Mucosa of descending colon (tissue), 3 donors: Measurements from ENCODE around the gene GNGT2. TPM values are rescaled to one million over a fixed set of nuclear protein-coding genes. Genes with fewer than 3 reads are reported as not detected.

Source experiments
- ATAC-seq: fragments of 200-7000 bp; cut with Tn5 transposase; one replicate; pipeline ENCODE4 v1.9.1; 2020; ENCODE audit warnings: mild to moderate bottlenecking, moderate library complexity
- DNase-seq, 3 donors: peaks; one replicate each; pipeline ENCODE4 v3.0.0-alpha.2; 2020
- H3K36me3 ChIP-seq: fragments of 200-600 bp; one replicate; pipeline ENCODE4 v1.8.0; 2021; ENCODE audit warnings: low read depth, mild to moderate bottlenecking
- H3K4me1 ChIP-seq: fragments of 200-600 bp; one replicate; pipeline ENCODE4 v1.8.0; 2021; ENCODE audit warnings: low read depth, mild to moderate bottlenecking
- H3K4me3 ChIP-seq: fragments of 200-600 bp; one replicate; pipeline ENCODE4 v1.8.0; 2021; ENCODE audit warnings: mild to moderate bottlenecking
- H3K9me3 ChIP-seq: fragments of 200-600 bp; one replicate; pipeline ENCODE4 v1.8.0; 2021; ENCODE audit warnings: mild to moderate bottlenecking
- CTCF ChIP-seq: fragments of 200-600 bp; IDR thresholded peaks from one replicate; pipeline ENCODE4 v1.8.0; 2022; ENCODE audit warnings: antibody characterized with exemption, mild to moderate bottlenecking
- intact Hi-C, 2 donors: fragments of 100-400 bp; cut with DNase I in 1 of 2; cut with micrococcal nuclease in 1 of 2; formaldehyde crosslinking; loops; one replicate each; pipeline versions ENCODE4 v1.11.0 to v1.11.1; 2022; cut with DNase I, micrococcal nuclease
- total RNA-seq, 3 donors: library from RNA; stranded (reverse); fragmentation: NEBNext Ultra II Directional in 2 of 3; extraction: Animal tissue kit (Norgen Biotek cat#: 25700) in 2 of 3; gene quantifications; one replicate each; pipeline versions ENCODE4 v1.2.1 to v1.2.4, GENCODE V29; 2021 to 2023
- donor health status: DM: no; HTN: no; CAD: no; lungs with moderate emphysema.
- donor health status: DM: no; HTN: no; CAD: no.
- donor health status: DM: no; HTN: yes; CAD: no.

GNGT2 gene
- total RNA-seq, 3 donors from 2014 or later = 0.89 to 1.7 (median 0.96) TPM

GRCh38 chr17:49217651-49218413, 7.5 kb upstream of the GNGT2 start:
- Histone ChIP-seq H3K36me3 (no peaks in the 10 kb centered on the region), H3K9me3 (no peaks in the 10 kb centered on the region), H3K4me3 (no peak overlapping the region), H3K4me1 (peaks cover 7% of the 10 kb centered on the region)
- no peak for TF ChIP-seq CTCF
- ATAC-seq (peak; percentile 71), DNase-seq (peak; percentile 66 to 85 (median 72))
- intact Hi-C loops = no loop called here

- Histone ChIP-seq H3K4me1 (peaks cover 7% of the 10 kb centered on the region), H3K4me3 (no peak overlapping the region), H3K36me3 (no peaks in the 10 kb centered on the region), H3K9me3 (no peaks in the 10 kb centered on the region)
- intact Hi-C loops = no loop called here
- DNase-seq (peak; percentile 69 to 76 (median 74)), ATAC-seq (peak; percentile 83)
- no peak for TF ChIP-seq CTCF
These were observed 6.7 kb upstream of the GNGT2 start for GRCh38 chr17:49216953-49217650.

DNA sequence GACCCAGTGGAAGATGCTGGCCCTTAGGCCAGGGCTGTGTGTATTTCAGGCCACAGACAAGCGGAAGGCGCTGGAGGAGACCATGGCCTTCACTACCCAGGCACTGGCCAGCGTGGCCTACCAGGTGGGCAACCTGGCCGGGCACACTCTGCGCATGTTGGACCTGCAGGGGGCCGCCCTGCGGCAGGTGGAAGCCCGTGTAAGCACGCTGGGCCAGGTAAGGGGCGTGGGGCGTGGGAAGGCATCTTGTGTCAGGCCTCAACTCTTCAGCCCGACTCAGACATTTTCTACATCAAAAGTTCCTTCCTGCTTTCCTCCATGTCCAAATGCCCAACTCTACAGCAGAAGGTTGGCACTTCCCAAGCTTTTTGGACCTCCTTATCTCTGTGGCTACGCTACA, 6.1 kb upstream of the GNGT2 start:
- no peak for ATAC-seq
- TF ChIP-seq CTCF = no peak
- DNase-seq = peak in 1 of 3 donors; percentile 43
- peaks cover 7% of the 10 kb centered on the region for H3K4me1 ChIP-seq
- H3K9me3 ChIP-seq = no peaks in the 10 kb centered on the region
- no peaks in the 10 kb centered on the region for H3K36me3 ChIP-seq
- intact Hi-C loops = no loop called here
- no peak overlapping the region for H3K4me3 ChIP-seq

DNA sequence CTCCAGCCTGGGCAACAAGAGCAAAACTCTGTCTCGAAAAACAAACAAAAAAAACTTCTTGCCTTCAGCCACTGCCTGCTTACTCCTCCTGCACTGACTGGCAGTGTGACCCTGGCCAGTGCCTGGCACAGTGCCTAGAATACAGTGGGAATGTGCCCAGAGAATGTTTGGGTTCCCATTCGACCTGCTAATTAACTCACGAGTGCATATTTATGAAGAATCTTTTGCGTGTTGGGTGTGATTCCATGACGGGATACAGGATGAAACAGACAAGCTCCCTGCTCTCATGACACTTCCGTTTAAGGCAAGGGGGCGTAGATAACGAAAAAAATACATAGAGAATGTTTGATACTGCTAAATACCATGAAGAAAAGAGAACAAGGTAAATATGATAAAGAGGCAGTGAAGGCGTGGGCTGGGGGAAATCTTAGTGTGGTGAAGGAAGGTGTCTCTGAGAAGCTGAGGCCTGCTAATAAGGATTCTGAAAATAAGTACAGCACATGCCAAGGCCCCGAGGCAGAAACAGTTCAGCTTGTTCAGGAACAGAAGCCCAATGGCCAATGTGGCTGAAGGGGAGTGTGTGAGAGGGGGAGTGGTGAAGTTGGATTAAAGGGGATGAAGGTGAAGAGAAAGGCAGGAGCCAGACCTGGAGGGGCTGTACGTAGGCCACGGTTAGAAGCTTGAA, 4.4 kb upstream of the GNGT2 start:
- no peaks in the 10 kb centered on the region for H3K36me3 ChIP-seq
- peaks cover 7% of the 10 kb centered on the region for H3K4me1 ChIP-seq
- H3K4me3 ChIP-seq = no peak overlapping the region
- no peak for TF ChIP-seq CTCF
- intact Hi-C loops = no loop called here
- ATAC-seq (no peak), DNase-seq (no peak)
- no peaks in the 10 kb centered on the region for H3K9me3 ChIP-seq

DNA sequence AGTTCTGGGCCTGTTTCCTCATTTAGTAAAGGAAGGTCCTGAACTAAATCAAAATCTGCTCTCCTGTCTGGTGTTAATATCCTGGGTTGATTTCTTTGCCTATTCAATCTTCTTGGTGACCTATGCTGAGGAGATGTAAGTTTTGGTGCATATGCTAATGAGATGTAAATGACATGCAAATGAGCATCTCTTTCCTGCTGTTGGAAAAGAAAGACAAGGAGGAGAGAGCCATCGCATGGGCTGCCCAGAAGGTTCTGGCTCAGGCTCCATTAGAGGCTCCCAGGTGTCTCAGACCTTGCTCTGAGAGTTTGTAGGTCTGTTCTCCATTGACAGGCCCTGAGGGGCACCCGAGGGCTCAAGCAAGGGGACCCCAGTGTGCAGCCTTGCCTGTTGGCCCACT, 3.5 kb upstream of the GNGT2 start:
- no peak for DNase-seq
- H3K36me3 ChIP-seq = no peaks in the 10 kb centered on the region
- H3K9me3 ChIP-seq = no peaks in the 10 kb centered on the region
- no peak for ATAC-seq
- intact Hi-C loops = no loop called here
- no peak overlapping the region for H3K4me3 ChIP-seq
- H3K4me1 ChIP-seq = peaks cover 7% of the 10 kb centered on the region
- TF ChIP-seq CTCF = no peak
